Loucy (cell line): ENCODE data around the gene CAMTA1.

Source experiments
- EZH2phosphoT487 ChIP-seq: fragments of 200-600 bp; IDR thresholded peaks from 2 replicates; pipeline ENCODE4 v1.6.1; 2018; ENCODE audit warnings: antibody characterized with exemption, mild to moderate bottlenecking, moderate library complexity, borderline replicate concordance
- TF ChIP-seq, protein P1 (sequence below): fragments of 200-600 bp; sonication (generic); conservative IDR thresholded peaks from 2 replicates; pipeline ENCODE4 v1.5.1; 2014; ENCODE audit warnings: mild to moderate bottlenecking, antibody characterized with exemption, low read length

DNA sequence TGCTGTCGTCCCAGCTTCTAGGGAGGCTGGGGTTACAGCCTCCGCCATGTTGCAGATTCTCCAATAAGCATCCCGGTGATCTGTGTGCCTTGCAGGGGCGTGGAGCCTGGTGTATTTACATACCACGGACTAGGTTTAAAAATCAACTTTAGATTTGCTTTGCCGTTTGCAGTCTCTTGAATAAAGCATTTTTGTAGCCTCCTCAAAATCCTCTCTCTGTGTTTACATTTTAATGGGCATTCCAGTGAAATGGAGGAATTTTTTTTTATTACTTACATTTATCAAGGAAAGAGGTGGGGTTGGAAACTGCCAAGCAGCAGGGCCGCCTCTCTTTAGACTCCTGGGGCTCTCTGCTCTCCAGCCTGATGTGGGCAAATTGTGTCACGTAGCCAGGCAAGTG lies 548.4 kb downstream of the CAMTA1 start:
- TF ChIP-seq, protein P1, sequence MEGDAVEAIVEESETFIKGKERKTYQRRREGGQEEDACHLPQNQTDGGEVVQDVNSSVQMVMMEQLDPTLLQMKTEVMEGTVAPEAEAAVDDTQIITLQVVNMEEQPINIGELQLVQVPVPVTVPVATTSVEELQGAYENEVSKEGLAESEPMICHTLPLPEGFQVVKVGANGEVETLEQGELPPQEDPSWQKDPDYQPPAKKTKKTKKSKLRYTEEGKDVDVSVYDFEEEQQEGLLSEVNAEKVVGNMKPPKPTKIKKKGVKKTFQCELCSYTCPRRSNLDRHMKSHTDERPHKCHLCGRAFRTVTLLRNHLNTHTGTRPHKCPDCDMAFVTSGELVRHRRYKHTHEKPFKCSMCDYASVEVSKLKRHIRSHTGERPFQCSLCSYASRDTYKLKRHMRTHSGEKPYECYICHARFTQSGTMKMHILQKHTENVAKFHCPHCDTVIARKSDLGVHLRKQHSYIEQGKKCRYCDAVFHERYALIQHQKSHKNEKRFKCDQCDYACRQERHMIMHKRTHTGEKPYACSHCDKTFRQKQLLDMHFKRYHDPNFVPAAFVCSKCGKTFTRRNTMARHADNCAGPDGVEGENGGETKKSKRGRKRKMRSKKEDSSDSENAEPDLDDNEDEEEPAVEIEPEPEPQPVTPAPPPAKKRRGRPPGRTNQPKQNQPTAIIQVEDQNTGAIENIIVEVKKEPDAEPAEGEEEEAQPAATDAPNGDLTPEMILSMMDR, result no peak
- no peak for TF ChIP-seq EZH2phosphoT487
